GM19324 (cell line): ENCODE measurements around the gene TMEM116.
"Not testable (repeated sequence)": the region's sequence is repeated elsewhere in the genome, so short reads cannot be mapped to it uniquely, and the experiment has no call there.

Source experiments
- ATAC-seq: cut with Tn5 transposase; IDR thresholded peaks from one replicate; pipeline ENCODE4 v1.9.1; 2021; ENCODE audit warnings: mild to moderate bottlenecking, moderate library complexity; ENCODE audit not compliant: unreplicated experiment, low FRiP score

Gene TMEM116

GRCh38 chr12:112012775-112013600 is at the start of gene TMEM116, which contains the start of gene ERP29:
TMEM116 (minus strand) TSS chr12:112013165; CDS start chr12:112005270, 7,895 bp downstream.
ERP29 (plus strand) TSS chr12:112013426; CDS start chr12:112013466, 40 bp downstream.
- ATAC-seq: peak; percentile 83

GRCh38 chr12:112061137-112061536 is 48.2 kb upstream of the TMEM116 start:
- no peak for ATAC-seq

GRCh38 chr12:112049351-112049750 is 36.4 kb upstream of the TMEM116 start:
- no peak for ATAC-seq

- no peak for ATAC-seq
These were observed 33.0 kb upstream of the TMEM116 start for GRCh38 chr12:112046003-112046402.

DNA sequence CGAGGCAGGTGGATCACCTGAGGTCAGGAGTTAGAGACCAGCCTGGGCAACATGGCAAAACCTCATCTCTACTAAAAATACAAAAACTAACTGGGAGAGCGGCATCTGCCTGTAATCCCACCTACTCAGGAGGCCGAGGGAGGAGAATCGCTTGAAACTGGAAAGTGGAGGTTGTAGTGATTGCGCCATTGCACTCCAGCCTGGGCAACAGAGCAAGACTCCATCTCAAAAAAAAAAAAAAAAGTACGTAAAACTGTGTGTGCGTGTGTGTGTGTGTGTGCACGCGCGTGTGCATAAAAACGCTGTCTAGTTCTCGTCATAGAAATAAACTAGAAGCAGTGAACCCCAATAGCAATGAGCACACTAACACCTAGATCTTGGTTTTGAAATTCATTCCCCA is 23.6 kb upstream of the TMEM116 start:
- ATAC-seq: not testable (repeated sequence)

- no peak for ATAC-seq
These were observed 22.3 kb upstream of the TMEM116 start for GRCh38 chr12:112035219-112035785.

- ATAC-seq: no peak
These were observed 19.3 kb upstream of the TMEM116 start for GRCh38 chr12:112032292-112032691.

GRCh38 chr12:112031472-112031871 is 18.5 kb upstream of the TMEM116 start:
- ATAC-seq: no peak

- ATAC-seq: no peak
These were observed 16.3 kb upstream of the TMEM116 start for GRCh38 chr12:112029301-112029700.

DNA sequence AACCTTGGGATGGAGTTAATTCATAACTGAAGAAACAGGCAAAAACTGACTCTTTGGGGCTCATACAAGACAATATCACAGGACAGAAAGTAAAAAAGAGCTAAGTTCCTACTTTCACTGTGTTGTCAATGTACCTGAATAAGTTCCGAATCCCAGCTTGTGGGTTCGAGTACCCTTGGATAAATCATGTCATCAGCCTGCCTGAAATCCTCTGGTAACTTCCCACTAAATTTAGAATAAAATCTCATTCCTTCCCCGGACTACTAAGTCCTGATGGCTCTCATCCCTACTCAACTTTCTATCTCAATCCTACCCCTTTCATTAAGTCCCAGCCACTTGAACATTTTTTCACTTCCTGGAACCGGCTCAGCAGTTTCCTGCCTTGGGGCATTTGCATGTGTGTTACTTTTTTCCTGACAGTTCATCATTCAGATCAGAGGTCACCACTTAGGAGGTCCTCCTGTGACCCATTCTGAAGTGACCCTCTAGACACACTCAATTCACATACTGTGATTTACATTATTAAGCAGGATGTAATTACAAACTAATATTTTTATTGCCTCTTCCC is 12.9 kb upstream of the TMEM116 start:
- no peak for ATAC-seq

DNA sequence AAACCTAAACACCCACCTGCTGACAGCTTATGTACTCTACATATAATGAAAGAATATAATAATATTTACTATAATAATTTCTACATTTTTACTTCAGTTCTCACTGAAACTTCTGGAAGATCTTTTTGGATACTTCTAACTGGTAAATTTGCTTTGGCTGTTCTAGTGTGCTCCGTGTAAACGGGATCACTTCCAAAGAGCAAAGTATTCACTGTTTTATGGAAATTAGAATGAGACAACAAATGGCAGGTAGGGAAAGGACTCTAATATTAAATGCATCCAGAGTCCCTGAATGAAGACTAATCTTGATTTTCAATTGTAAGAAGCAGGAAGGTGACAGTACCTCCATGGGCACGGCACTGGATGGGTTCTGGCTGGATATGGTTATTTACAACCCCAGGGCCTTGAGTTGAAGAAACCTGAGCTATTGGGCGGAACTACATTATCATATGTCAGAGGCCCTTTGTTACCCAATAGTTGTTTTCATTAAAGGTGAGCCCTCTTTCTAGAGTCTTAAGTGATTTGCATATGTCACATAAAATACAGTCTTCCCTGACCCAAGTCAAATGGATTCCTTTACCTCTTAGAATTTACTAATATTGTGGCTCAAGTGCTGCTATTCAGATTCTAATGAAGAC is 10.9 kb upstream of the TMEM116 start:
- no peak for ATAC-seq

DNA sequence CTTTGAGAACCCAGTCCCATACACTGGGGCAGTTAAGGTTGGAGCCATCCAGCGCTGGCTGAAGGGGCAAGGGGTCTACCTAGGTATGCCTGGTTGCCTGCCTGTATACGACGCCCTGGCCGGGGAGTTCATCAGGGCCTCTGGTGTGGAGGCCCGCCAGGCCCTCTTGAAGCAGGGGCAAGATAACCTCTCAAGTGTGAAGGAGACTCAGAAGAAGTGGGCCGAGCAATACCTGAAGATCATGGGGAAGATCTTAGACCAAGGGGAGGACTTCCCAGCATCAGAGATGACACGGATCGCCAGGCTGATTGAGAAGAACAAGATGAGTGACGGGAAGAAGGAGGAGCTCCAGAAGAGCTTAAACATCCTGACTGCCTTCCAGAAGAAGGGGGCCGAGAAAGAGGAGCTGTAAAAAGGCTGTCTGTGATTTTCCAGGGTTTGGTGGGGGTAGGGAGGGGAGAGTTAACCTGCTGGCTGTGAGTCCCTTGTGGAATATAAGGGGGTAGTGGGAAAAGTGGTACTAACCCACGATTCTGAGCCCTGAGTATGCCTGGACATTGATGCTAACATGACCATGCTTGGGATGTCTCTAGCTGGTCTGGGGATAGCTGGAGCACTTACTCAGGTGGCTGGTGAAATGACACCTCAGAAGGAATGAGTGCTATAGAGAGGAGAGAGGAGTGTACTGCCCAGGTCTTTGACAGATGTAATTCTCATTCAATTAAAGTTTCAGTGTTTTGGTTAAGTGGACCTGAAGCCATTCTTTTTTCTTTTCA is 9.5 kb upstream of the TMEM116 start:
- no peak for ATAC-seq

DNA sequence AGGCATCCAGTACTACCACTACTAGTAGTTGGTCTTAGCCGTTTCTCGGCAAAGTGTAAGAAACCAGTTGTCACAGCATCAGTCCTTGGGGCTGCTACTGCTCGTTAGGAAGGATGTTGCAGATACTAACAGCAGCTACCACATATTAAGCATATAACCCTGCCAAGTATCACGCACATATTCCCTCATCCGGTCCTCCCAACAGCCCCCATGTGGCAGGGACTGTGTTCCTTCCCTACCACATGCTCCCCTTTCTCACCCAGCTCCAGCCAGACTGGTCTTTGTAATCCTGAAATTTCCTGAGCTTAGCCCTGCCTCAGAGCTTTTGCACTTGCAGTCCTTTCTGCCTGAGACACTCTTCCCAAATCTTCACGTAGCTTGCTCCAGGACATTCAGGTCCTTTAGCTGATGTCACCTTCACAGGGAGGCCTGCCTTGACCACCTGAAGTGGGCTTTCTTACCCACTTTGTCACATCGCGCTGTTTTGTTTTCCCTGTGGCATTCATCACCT is 8.0 kb upstream of the TMEM116 start:
- no peak for ATAC-seq

DNA sequence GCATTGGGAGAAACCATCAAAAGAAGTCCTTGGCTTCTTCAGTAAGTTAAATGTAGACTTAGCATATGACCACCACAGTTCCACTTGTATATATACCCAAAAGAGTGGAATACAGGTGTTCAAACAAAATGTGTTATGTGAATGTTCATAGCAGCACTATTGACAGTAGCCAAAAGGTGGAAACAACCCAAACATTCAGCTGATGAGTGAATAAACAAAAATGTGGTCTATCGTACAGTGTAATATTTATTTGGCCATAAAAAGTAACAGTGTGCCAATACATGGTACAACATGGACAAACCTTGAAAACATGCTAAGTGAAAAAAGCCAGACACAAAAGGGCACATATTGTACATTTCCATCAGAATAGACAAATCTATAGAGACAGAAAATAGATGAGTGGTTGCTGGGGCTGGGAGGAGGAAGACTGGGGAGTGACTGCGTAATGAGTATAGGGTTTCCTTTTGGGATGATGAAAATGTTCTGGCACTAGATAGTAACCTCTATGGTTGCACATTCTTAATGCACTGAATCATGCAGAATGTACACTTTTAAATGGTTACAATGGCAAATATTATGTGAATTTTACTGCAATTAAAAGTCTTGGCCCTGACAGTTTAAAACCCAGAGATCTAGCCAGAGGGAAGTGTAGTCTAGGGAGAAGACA is 5.7 kb upstream of the TMEM116 start:
- no peak for ATAC-seq

DNA sequence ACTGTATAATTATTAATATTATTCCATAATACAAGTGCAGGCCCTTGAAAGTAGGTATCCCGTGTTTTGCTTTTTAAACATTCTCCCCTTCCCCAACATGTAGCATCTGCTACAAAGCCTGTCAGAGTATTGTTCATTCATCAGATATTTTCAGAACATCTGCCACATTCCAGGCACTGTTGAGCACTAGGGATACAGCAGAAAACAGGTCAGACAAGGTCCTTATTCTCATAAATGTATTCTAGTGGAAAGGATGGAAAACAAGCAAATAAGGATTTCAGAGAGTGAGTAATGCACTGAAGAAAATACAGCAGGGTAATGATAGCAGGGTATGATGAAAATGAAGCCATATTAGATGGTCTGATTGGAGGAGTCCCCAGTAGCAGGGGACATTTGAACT is 4.1 kb upstream of the TMEM116 start:
- ATAC-seq: no peak

DNA sequence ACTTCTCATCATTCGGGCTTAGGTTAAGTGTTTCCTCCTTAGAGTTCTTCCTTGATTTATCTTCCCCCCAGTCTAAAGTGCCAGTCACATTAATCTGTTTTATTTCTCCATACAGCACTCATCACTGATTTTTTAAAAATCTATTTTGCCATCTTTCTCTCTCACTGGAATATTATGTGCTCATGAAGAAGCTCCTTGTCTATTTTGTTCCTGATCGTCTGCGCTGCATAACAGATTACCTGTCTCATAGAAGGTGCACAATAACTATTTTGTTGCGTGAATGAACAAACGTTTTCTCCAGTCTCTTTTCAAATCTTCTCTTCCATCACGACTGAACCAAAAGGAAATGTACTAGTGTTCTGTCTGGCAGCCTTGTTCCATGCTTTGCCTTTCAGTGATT is 3.0 kb upstream of the TMEM116 start:
- no peak for ATAC-seq

DNA sequence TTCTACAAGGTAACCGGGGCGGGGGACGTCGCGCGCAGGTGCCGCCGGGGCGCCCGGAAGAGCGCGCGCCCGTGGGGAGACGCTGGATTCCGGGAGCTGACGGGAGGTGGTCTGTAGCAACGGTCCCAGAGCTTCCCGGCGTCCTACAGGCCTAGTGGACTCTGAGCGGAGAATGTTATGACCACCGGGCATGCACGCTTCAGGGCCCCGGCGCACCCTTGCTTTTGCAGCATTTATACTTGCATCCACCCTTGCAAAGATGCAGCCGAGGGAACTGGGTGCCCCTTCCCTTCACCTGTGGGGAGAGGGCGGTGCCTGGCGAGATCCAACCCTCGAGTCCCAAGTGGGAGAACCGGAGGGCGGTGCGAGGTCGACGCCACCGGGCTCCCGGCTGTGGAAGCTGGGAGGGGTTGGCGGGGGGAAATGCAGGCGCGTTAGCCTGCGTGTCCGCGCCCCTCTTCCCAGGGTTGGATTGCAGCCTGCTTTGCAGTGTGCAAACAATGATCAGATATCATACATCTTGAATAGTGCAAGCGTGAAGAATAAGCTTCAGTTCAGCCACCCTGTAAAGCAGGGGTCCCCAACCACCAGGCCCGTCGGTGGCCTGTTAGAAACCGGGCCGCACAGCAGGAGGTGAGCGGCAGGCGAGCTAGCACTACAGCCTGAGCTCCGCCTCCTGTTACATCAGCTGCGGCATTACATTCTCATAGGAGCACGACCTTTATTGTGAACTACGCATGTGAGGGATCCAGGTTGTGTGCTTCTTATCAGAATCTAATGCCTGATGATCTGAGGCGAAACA is 837 bp upstream of the TMEM116 start:
- peak; percentile 29 for ATAC-seq

GRCh38 chr12:112011685-112012084 is 1.3 kb downstream of the TMEM116 start:
- no peak for ATAC-seq
